HEK293T (cell line): ENCODE data around the gene CATSPERD.

Experiments
- BHLHE40 ChIP-seq: fragments of 450-650 bp; IDR thresholded peaks from 2 replicates; pipeline ENCODE4 v1.6.1; 2016; ENCODE audit warnings: mild to moderate bottlenecking, moderate library complexity, borderline replicate concordance
- CTBP1 ChIP-seq: fragments of 450-650 bp; IDR thresholded peaks from 2 replicates; pipeline ENCODE4 v1.6.1; 2016; ENCODE audit warnings: borderline replicate concordance
- FOXA1 ChIP-seq: fragments of 450-650 bp; IDR thresholded peaks from 2 replicates; pipeline ENCODE4 v1.6.1; 2016; ENCODE audit warnings: mild to moderate bottlenecking
- FOXM1 ChIP-seq: fragments of 450-650 bp; IDR thresholded peaks from 2 replicates; pipeline ENCODE4 v1.6.1; 2017; ENCODE audit warnings: mild to moderate bottlenecking, borderline replicate concordance
- NFRKB ChIP-seq: fragments of 450-650 bp; IDR thresholded peaks from 2 replicates; pipeline ENCODE4 v1.6.1; 2016; ENCODE audit warnings: mild to moderate bottlenecking, moderate library complexity
- PKNOX1 ChIP-seq: fragments of 450-650 bp; IDR thresholded peaks from 2 replicates; pipeline ENCODE4 v1.6.1; 2016
- SP1 ChIP-seq: fragments of 450-650 bp; IDR thresholded peaks from 2 replicates; pipeline ENCODE4 v1.6.1; 2017
- ZNF384 ChIP-seq: fragments of 450-650 bp; IDR thresholded peaks from 2 replicates; pipeline ENCODE4 v1.6.1; 2016

DNA sequence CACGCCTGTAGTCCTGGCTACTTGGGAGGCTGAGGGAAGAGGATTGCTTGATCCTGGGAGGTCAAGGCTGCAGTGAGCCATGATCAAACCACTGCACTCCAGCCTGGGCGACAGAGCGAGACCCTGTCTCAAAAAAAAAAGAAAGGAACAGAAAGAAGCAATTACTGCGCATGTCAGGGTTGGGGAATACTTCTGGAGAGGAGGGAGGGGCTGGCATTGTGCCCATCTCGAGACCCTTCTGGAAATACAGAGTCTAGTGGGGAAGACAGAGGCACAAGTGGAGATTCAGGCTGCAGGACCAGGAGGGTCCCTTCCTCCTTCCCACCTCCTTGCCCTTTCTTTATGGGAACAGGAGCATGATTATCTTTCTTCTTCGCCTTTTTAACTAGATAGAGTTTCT is 33.3 kb downstream of the CATSPERD start:
- no peak for TF ChIP-seq SP1
- TF ChIP-seq FOXA1 = no peak
- TF ChIP-seq PKNOX1 = no peak
- no peak for TF ChIP-seq BHLHE40
- no peak for TF ChIP-seq ZNF384
- no peak for TF ChIP-seq FOXM1
- no peak for TF ChIP-seq CTBP1
- TF ChIP-seq NFRKB = no peak
